NAMALWA (cell line): ENCODE data around the gene RAB43.
"Not testable (repeated sequence)": the region's sequence is repeated elsewhere in the genome, so short reads cannot be mapped to it uniquely, and the experiment has no call there.

Experiments
- DNase-seq: peaks from one replicate; pipeline ENCODE4 v3.0.0-alpha.2; 2015; ENCODE audit warnings: low spot score

RAB43 gene

DNA sequence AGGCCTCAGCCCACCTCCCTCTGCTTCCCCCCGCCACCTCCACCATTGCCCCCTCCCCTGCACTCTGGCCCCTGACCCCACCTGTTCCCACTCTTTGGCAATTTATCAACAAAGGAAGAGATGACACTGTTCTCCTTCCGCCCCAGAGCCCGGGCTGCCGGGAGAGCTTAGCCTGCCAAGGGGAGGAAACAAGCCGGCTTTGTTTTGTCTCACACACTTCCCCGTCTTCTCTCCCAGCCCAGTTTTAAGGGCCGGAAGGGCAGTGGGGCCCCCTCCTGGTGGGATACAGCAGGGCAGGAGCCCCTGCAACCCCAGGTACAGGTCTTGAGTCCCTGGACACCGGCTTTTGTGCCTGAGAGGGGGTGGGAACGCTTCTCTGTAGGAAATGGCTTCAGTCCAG, 33.7 kb downstream of the RAB43 start:
- DNase-seq = not testable (repeated sequence)

GRCh38 chr3:129087138-129087702, 34.4 kb downstream of the RAB43 start:
- no peak for DNase-seq

- DNase-seq = no peak
These were observed 35.8 kb downstream of the RAB43 start for GRCh38 chr3:129085818-129086217.

DNA sequence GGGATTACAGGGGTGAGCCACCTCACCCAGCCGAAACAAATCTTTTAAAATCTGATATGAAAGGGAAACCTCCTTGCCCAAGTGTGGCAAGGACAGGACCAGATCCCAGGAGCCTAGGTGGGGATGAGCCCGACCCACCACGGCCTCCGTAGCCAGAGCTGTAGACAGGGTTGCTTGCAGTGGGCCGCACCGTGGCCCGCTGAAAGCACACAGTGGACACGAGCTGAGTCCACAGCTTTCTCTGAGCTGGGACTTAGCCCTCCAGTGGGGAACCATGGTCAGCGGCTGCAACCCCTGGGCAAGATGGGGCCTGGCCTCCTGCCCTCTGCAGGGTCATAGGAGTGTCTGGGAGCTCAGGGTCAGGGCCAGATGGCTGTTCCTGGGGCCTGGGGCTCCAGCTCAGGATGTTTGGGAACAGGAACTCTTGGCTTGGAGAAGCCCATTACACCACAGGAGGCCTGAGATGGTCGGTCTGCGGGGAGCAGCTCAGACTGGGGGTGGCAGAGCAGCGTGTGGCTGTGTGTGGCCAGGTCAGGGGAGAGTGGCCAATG, 36.4 kb downstream of the RAB43 start:
- DNase-seq = no peak

DNA sequence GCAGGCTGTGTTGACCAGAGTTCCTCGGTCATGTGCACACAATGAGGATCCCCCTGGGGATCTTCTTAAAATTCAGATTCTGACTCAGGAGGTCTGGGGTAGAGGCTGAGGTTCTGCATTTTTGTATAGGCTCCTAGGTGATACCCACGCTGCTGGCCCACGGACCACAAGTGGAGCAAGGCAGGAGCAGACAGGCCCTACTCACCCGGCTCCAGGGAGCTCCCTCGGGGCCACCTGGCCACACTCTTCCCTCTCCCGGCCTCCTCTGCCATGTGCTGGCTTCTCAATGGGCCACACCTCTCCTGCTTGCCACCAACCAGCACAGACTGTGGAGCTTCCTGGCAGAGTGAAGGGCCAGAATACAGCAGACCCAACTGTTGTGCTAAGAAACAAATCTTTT, 37.1 kb downstream of the RAB43 start:
- DNase-seq = no peak

DNA sequence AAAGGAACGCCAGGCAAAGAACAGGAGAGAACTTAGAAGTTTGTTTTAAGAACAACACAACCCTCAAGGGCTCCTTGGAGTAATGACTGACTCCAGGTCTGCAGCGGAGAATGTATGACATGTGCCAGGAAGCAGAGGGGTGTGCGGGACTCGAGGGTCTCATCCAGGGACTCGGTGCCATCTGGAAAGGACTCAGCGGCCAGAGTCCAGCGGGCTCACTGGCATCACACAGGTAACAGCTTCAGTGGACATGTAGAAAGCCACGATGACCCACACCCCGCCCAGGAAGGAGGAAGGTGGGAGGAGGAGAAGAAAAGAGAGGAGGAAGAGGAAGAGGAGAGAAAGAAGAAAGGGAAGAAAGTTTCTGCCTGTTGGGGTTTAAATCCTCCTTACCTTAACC, 39.6 kb downstream of the RAB43 start:
- DNase-seq = no peak

GRCh38 chr3:129081503-129081902, 40.1 kb downstream of the RAB43 start:
- DNase-seq = no peak

DNA sequence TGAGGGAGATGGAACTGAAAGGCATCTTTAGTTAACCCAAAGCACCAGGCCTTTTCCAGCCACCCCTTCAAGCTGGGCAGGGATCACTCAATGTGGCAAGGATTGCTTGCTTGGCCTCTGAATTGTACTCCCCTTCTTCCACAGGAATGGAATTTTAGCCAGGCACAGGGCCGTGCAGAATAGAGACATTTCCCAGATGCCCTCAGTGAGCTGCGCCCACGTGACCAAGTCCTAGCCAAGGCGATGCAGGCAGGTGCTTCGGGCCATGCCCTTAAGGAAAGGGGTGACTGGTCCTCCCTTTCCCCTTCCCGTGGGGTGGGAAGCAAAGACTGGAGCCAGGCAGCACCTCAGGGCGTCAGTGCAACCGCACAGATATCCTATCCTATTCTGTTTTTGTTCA, 43.1 kb downstream of the RAB43 start:
- no peak for DNase-seq

- DNase-seq = no peak
These were observed 44.4 kb downstream of the RAB43 start for GRCh38 chr3:129077222-129077621.

DNA sequence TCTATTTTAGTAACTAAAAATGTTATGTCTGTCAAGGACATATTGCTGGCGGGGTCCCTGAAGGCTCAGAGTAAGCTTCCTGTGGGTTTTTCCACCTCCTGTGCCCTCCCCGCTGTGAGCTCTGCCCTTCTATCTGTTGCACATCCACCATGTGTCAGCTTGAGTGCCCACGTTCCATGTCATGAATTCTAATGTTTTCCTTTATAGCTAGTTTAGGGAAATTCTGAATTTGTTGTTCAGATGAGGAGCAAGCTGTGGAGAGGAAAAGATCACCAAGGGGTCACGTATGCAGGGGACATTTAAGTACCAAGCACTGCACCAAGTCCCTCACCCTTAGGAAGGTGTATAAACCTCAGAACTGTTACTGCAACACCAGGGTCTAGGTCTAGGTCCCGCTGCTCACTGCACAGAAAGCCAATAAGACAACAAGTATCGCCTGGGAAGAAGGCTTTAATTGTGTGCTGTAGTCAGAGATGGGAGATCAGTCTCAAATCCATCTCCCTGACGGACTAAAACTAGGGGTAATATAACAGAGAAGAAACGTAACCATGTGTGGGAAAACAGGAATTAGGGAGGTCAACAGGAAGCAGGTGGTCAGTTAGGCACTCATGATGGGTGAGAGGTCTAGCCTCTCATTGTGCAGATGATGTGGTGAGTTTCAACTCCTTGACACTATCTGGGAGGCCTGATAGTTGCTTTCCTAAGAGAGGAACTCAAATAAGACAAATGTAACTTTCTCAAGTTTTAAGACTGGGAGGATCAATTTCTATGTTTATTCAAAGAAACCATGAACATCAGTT, 51.3 kb downstream of the RAB43 start:
- no peak for DNase-seq

- not testable (repeated sequence) for DNase-seq
These were observed 52.1 kb downstream of the RAB43 start for GRCh38 chr3:129069313-129070085.

DNA sequence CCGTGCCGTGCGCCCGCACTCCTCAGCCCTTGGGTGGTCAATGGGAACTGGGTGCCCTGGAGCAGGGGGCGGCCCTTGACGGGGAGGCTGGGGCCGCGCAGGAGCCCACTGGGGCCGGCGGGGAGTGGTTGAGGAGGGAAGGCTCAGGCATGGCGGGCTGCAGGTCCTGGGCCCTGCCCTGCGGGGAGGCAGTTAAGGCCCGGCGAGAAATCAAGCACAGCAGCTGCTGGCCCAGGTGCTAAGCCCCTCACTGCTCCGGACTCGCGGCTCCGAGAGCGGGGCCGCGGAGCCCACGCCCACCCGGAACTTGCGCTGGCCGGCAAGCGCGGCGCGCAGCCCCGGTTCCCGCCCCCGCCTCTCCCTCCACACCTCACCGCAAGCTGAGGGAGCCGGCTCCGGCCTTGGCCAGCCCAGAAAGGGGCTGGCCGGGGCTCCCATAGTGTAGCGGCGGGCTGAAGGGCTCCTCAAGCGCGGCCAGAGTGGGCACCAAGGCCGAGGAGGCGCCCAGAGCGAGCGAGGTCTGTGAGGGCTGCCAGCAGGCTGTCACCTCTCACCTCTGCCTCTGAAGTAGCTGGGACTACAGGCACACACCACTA, 53.2 kb downstream of the RAB43 start:
- no peak for DNase-seq

- peak; percentile 30 for DNase-seq
These were observed 53.9 kb downstream of the RAB43 start for GRCh38 chr3:129067719-129068118.

- no peak for DNase-seq
These were observed 55.9 kb downstream of the RAB43 start for GRCh38 chr3:129065720-129066073.

GRCh38 chr3:129065016-129065719, 56.4 kb downstream of the RAB43 start:
- no peak for DNase-seq

DNA sequence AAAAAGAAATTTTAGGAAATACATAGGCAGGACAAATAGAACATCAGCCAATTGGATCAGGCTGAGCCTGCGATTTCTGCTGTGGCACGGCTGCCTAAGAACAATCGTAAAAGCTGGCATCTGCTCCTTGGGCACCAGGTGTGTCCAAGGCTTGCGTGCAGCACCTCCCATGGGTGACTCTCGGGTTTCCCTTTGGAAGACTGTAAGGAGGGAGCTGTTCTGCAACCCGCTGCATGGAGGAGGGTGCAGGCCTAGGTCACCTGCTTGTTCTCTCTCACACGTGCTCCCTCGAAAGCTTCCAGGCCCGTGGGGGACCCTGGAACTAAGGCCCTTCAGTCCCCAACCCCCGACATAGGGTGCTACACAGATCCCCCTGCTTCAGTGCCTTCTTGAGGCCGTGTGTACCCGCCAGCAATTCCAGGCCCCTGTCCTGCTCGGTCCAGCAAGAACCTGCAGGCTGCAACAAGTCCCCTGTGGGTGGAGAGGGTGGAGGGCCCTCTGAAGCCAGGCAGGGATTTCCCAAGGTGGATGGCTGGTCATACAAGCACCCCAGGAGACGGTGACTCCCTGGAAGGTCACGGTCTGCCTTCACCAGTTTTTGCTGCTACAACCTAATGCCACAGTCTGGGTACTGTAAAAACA, 57.6 kb downstream of the RAB43 start:
- no peak for DNase-seq

DNA sequence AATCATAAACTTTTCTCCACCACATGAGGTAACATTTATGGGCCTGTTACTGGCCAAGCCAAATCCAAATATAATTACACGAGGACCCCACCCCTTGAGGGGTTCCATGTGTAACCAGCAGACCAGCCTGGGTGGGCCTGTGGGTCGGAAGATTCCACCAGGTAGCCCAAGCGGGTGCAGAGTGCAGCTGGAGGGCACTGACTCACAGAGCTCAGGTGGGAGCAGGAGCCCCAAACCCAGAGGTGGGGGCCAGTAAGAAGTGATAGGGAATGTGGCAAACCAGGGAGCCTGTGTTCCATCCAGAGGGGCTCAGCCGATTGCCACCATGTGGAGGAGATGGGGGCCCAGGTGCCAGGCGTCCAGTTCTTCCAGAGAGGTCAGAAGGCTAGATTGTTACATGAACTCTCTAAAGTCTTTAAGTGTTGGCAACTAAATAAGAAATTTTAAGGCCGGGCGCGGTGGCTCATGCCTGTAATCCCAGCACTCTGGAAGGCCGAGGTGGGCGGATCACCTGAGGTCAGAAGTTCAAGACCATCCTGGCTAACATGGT, 58.4 kb downstream of the RAB43 start:
- no peak for DNase-seq

DNA sequence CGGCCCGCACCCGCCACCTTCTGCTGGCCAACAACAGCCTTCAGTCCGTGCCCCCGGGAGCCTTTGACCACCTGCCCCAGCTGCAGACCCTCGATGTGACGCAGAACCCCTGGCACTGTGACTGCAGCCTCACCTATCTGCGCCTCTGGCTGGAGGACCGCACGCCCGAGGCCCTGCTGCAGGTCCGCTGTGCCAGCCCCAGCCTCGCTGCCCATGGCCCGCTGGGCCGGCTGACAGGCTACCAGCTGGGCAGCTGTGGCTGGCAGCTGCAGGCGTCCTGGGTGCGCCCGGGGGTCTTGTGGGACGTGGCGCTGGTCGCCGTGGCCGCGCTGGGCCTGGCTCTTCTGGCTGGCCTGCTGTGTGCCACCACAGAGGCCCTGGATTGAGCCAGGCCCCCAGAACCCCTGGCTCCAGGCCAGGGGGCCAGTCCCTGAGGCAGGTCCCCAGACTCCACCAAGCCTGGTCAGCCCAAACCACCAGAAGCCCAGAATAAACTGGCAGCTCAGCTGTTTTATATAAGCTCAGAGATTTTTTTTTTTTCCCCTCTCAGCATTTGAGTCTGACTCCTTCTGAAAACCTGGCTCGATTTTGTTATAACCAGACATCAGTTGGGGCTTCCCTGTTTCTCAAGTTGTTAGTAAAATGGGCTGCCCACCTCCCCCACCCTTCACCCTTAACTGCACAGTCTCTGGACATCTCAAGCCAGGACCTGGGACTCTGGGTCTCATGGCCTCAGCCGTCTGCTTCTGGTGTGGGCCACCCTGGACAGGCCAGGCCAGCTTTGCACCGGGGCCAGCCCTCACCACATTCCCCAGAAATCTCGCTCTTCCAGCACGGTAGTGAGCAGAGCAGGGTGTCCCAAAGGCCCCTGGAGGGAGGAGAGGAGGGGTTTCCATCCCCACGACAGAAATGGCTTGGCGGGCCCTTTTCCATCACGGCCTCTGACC, 59.4 kb downstream of the RAB43 start:
- DNase-seq = no peak

GRCh38 chr3:129061023-129061887, 60.3 kb downstream of the RAB43 start:
- no peak for DNase-seq
